ENCODE measurements around the gene NFATC1. TPM values are rescaled to one million over a fixed set of nuclear protein-coding genes. Genes with fewer than 3 reads are reported as not detected.

Gene NFATC1
- total RNA-seq, 3 donors from 2014 or later = 10.9 to 18.0 (median 12.9) TPM

DNA sequence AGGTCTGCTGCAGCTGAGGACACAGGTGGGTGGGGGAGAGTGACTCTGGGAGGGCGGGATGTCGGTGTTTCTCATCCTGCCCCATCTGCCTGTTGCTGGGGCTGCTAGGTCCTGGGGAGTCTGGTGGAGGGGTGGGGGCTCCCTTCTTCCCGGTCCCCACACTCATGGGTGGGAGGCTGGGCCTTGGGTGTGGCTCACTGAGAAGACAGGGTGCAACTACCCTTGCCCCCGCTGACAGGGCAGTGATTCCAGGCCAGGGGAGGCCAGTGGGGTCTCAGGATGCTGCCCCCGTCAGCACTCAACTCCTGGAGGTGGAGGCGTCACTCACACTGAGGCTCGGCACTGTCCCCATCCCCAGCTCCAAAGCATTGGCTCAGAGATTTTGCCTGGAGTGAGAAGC lies 7.7 kb upstream of the NFATC1 start:
- no peaks in the 10 kb centered on the region for H3K9me3 ChIP-seq
- H3K4me1 ChIP-seq = peaks cover 0 to 3% of the 10 kb centered on the region in 2 donors
- TF ChIP-seq POLR2AphosphoS5 (IDR thresholded peaks at IDR 0.05) = no peak
- TF ChIP-seq POLR2A (IDR thresholded peaks at IDR 0.05) = no peak
- H3K27ac ChIP-seq = no peak overlapping the region
- H3K36me3 ChIP-seq = no peaks in the 10 kb centered on the region
- intact Hi-C loops (cut with DNase I; ENCODE audit: low total_unique reads) = loop anchor here (10.0 kb wide), 1 partner anchor 257 kb away; no protein-coding TSS in a partner anchor
- H3K27me3 ChIP-seq = peaks cover 0 to 46% of the 10 kb centered on the region in 2 donors
- H3K4me3 ChIP-seq = no peak overlapping the region
- peak in 1 of 2 donors; percentile 46 for DNase-seq (ENCODE audit: low spot score in 2 of 2)

DNA sequence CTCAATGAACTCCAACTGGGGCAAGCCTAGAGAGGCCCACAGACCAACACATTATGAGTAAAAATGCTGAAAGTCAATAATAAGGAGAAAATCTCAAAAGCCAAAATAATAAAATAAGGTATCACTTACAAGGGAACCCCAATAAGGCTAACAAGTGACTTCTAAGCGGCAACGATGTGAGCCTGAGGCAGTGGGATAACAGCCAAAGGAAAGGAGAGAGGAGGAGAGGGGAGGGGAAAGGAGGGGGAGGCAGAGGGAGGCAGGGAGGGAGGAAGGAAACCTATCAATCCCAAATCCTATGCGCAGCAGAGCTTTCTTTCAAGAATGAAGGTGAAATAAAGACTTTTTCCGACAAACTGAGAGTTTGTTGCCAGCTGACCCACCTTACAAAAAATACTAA lies 6.0 kb upstream of the NFATC1 start:
- TF ChIP-seq, protein P1, sequence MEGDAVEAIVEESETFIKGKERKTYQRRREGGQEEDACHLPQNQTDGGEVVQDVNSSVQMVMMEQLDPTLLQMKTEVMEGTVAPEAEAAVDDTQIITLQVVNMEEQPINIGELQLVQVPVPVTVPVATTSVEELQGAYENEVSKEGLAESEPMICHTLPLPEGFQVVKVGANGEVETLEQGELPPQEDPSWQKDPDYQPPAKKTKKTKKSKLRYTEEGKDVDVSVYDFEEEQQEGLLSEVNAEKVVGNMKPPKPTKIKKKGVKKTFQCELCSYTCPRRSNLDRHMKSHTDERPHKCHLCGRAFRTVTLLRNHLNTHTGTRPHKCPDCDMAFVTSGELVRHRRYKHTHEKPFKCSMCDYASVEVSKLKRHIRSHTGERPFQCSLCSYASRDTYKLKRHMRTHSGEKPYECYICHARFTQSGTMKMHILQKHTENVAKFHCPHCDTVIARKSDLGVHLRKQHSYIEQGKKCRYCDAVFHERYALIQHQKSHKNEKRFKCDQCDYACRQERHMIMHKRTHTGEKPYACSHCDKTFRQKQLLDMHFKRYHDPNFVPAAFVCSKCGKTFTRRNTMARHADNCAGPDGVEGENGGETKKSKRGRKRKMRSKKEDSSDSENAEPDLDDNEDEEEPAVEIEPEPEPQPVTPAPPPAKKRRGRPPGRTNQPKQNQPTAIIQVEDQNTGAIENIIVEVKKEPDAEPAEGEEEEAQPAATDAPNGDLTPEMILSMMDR (IDR thresholded peaks at IDR 0.05) = no peak
- TF ChIP-seq POLR2AphosphoS5 (IDR thresholded peaks at IDR 0.05) (no peak), POLR2A (IDR thresholded peaks at IDR 0.05) (no peak)
- no peak for DNase-seq (ENCODE audit: low spot score in 2 of 2)
- Histone ChIP-seq H3K9me3 (no peaks in the 10 kb centered on the region), H3K4me3 (no peak overlapping the region), H3K4me1 (peaks cover 0 to 10% of the 10 kb centered on the region in 2 donors), H3K27ac (no peak overlapping the region), H3K27me3 (peaks cover 0 to 41% of the 10 kb centered on the region in 2 donors), H3K36me3 (no peaks in the 10 kb centered on the region)
- intact Hi-C loops (cut with DNase I; ENCODE audit: low total_unique reads) = loop anchor here (10.0 kb wide), 1 partner anchor 255 kb away; no protein-coding TSS in a partner anchor

DNA sequence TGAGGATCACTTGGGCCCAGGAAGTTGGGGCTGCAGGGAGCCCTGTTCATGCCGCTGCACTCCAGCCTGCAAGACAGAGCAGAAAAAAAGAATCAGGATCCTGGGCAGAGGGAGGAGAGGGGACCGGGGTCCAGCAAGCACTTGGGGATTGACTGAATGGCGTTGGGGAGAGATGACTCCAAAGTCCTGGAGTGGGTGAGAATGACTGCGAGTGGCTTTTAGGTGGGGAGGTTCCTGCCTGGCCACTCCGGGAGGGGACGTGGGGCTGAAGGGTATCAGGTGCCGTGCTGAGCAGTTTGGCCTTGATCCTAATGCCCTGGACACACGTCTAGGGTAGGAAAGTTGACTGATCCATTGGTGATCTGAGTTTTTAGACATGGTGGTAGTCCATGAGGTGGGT lies 3.5 kb upstream of the NFATC1 start:
- Histone ChIP-seq H3K36me3 (no peaks in the 10 kb centered on the region), H3K4me1 (peaks cover 0 to 19% of the 10 kb centered on the region in 2 donors), H3K27me3 (peaks cover 0 to 21% of the 10 kb centered on the region in 2 donors), H3K27ac (no peak overlapping the region), H3K4me3 (no peak overlapping the region), H3K9me3 (no peaks in the 10 kb centered on the region)
- TF ChIP-seq POLR2A (IDR thresholded peaks at IDR 0.05) (no peak), POLR2AphosphoS5 (IDR thresholded peaks at IDR 0.05) (no peak)
- TF ChIP-seq, protein P1 (IDR thresholded peaks at IDR 0.05) = no peak
- intact Hi-C loops (cut with DNase I; ENCODE audit: low total_unique reads) = no loop called here
- no peak for DNase-seq (ENCODE audit: low spot score in 2 of 2)

DNA sequence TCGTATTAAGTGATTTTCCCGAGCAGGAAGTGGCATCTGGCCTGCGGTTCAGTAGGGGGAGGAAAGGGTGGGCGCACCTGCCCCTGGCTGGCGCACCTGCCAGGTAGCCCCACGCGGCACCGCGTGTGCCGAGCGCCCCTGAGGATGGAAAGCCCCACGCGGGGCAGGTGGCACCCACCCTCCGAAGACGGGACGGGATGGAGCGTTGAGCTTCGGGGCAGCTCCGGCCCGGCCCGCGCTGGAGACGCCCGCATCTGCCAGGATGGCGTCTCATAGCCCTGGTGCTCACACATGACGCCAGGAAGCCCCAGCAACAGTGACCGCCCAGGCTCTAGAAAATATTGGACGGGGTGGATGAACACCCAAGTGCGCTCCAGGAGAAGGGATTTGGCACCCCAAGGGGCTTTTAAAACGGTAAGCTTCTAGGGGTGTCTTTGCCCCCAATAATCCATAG lies 2.5 kb upstream of the NFATC1 start:
- intact Hi-C loops (cut with DNase I; ENCODE audit: low total_unique reads) = no loop called here
- no peak for DNase-seq (ENCODE audit: low spot score in 2 of 2)
- Histone ChIP-seq H3K9me3 (no peaks in the 10 kb centered on the region), H3K27me3 (peaks cover 0 to 11% of the 10 kb centered on the region in 2 donors), H3K4me3 (peak overlapping the region; percentile 50 to 94 (median 67)), H3K27ac (peak overlapping the region; percentile 96 to 97), H3K36me3 (no peaks in the 10 kb centered on the region), H3K4me1 (peaks cover 0 to 19% of the 10 kb centered on the region in 2 donors)
- TF ChIP-seq POLR2AphosphoS5 (IDR thresholded peaks at IDR 0.05) (no peak), POLR2A (IDR thresholded peaks at IDR 0.05) (no peak)
- TF ChIP-seq, protein P1 (IDR thresholded peaks at IDR 0.05) = no peak

DNA sequence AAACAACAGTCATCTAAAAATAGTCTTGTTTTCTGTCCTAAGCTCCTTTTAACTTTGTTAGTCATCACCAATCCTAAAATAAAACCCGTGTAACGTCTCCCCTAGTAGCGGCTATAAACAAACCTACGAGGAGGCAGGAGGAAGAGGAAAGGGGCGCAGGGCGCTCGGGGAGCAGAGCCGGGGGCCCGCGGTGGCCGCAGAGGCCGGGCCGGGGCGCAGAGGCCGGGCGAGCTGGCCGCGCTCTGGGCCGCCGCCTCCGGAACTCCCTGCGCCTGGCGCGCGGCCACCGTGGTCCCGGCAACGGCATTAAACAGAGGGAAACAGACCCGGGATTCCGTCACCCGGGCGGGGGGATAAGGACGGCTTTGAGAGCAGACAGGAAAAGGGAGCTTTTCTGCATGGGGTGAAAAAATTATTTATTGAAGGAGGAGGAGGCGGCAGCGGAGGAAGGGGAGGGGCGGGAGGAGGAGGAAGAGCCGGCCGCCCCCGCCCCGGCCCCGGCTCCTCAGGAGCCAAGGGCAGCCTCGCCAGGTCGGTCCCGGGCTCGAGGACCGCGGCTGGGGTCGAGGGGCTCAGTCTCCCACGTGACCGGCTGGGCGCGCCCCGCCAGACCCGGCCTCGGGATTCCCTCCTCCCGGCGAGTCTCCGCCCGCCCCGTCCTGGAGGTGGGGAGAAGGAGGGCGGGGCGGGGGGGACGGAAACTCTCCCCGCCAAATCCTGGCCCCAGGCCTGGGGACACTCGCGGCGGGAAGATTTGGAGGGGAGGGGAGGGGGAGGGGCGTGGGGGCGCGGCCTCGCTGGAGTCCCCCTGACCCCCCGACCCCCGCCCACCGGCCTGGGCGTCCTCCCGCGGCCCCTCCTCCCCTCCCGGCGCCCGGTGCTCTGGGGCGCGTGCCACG lies 1.8 kb upstream of the NFATC1 start:
- intact Hi-C loops (cut with DNase I; ENCODE audit: low total_unique reads) = no loop called here
- H3K4me1 ChIP-seq = peaks cover 0 to 19% of the 10 kb centered on the region in 2 donors
- TF ChIP-seq POLR2A (IDR thresholded peaks at IDR 0.05) (no peak), POLR2AphosphoS5 (IDR thresholded peaks at IDR 0.05) (peak; percentile 11 to 66 (median 58))

More for the DNA sequence above, 1.8 kb upstream of the NFATC1 start:
- Histone ChIP-seq H3K9me3 (no peaks in the 10 kb centered on the region), H3K27ac (peak overlapping the region; percentile 96 to 97), H3K27me3 (peaks cover 0 to 6% of the 10 kb centered on the region in 2 donors), H3K4me3 (peak overlapping the region; percentile 50 to 94 (median 67)), H3K36me3 (no peaks in the 10 kb centered on the region)
- DNase-seq (ENCODE audit: low spot score in 2 of 2) = peak; percentile 89 to 94
